ENCODE measurements around the gene RIMBP3C.
"Not testable (repeated sequence)": the region's sequence is repeated elsewhere in the genome, so short reads cannot be mapped to it uniquely, and the experiment has no call there.

DNA sequence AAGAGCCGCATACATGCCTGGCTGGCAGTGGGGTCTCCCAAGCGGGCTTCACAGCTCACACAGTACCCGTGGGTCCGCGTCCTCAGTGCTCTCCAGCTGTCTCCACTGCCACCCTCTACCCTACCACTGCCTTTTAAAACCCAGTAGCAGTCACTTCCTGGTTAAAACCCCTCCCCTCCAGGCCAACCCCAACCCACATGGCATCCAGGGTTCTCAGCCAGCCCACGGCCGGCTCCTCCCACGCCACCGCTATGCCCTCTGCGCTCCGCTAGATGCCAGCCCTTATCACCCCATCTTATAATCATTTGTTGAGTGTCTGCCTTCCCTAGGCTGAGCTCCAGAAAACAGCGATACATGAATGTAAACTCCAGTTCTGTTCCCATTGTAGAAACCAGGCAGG lies 37.1 kb downstream of the RIMBP3C start:
- TF ChIP-seq CTCF (IDR thresholded peaks at IDR 0.05); RELA (CRISPR knock-in tag; IDR thresholded peaks at IDR 0.05; ENCODE audit: borderline replicate concordance); JAZF1 (CRISPR knock-in tag; IDR thresholded peaks at IDR 0.05); CREM (CRISPR knock-in tag; IDR thresholded peaks at IDR 0.05); TP53 (CRISPR knock-in tag; IDR thresholded peaks at IDR 0.05); STAT6 (CRISPR knock-in tag; conservative IDR thresholded peaks at IDR 0.05; ENCODE audit: low read depth); E2F4 (CRISPR knock-in tag; IDR thresholded peaks at IDR 0.05; ENCODE audit: borderline replicate concordance, low read depth); ATF1 (CRISPR knock-in tag; IDR thresholded peaks at IDR 0.05): not testable (repeated sequence)
- TF ChIP-seq, protein P1, sequence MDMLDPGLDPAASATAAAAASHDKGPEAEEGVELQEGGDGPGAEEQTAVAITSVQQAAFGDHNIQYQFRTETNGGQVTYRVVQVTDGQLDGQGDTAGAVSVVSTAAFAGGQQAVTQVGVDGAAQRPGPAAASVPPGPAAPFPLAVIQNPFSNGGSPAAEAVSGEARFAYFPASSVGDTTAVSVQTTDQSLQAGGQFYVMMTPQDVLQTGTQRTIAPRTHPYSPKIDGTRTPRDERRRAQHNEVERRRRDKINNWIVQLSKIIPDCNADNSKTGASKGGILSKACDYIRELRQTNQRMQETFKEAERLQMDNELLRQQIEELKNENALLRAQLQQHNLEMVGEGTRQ (CRISPR knock-in tag; IDR thresholded peaks at IDR 0.05): not testable (repeated sequence)
- TF ChIP-seq, protein P2, sequence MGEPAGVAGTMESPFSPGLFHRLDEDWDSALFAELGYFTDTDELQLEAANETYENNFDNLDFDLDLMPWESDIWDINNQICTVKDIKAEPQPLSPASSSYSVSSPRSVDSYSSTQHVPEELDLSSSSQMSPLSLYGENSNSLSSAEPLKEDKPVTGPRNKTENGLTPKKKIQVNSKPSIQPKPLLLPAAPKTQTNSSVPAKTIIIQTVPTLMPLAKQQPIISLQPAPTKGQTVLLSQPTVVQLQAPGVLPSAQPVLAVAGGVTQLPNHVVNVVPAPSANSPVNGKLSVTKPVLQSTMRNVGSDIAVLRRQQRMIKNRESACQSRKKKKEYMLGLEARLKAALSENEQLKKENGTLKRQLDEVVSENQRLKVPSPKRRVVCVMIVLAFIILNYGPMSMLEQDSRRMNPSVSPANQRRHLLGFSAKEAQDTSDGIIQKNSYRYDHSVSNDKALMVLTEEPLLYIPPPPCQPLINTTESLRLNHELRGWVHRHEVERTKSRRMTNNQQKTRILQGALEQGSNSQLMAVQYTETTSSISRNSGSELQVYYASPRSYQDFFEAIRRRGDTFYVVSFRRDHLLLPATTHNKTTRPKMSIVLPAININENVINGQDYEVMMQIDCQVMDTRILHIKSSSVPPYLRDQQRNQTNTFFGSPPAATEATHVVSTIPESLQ (CRISPR knock-in tag; IDR thresholded peaks at IDR 0.05): not testable (repeated sequence)
- TF ChIP-seq, protein P3, sequence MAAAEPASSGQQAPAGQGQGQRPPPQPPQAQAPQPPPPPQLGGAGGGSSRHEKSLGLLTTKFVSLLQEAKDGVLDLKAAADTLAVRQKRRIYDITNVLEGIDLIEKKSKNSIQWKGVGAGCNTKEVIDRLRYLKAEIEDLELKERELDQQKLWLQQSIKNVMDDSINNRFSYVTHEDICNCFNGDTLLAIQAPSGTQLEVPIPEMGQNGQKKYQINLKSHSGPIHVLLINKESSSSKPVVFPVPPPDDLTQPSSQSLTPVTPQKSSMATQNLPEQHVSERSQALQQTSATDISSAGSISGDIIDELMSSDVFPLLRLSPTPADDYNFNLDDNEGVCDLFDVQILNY (CRISPR knock-in tag; IDR thresholded peaks at IDR 0.05): not testable (repeated sequence)
